ENCODE data around the gene GTF3C4. TPM values are rescaled to one million over a fixed set of nuclear protein-coding genes. Genes with fewer than 3 reads are reported as not detected.

The GTF3C4 gene
- total and polyA plus RNA-seq, 10 of the 15 experiments (the other 5 are each of a cell fraction or from before 2014, with no cell fraction given) = 3.2 to 18.9 (median 8.2) TPM

GRCh38 chr9:132681561-132681960 is 11.3 kb downstream of the GTF3C4 start:
- Histone ChIP-seq H3K79me2 (ENCODE audit: control insufficient read depth, insufficient read depth, low read length) (peaks cover 42% of the 10 kb centered on the region), H3K27me3 (replicated peaks in 1 of 2; ENCODE audit: control insufficient read depth in 2 of 2, insufficient read depth in 2 of 2, low read length in 1 of 2) (no peaks in the 10 kb centered on the region), H3K4me2 (ENCODE audit: control insufficient read depth, insufficient read depth) (no peak overlapping the region), H3K27ac (ENCODE audit: control insufficient read depth, insufficient read depth) (no peak overlapping the region), H3K9me3 (replicated peaks; ENCODE audit: control insufficient read depth, insufficient read depth, low read length) (no peaks in the 10 kb centered on the region), H3K36me3 (ENCODE audit: control insufficient read depth in 2 of 2, insufficient read depth in 2 of 2, low read length in 1 of 2) (peaks cover 19 to 36% of the 10 kb centered on the region in 2 experiments), H4K20me1 (ENCODE audit: control insufficient read depth, insufficient read depth) (no peaks in the 10 kb centered on the region), H3K4me1 (ENCODE audit: control insufficient read depth, insufficient read depth, low read length) (peaks cover 10% of the 10 kb centered on the region), H2AFZ (ENCODE audit: control insufficient read depth, low read depth, low read length) (no peak overlapping the region), H3K9ac (ENCODE audit: control insufficient read depth, insufficient read depth, low read length) (no peak overlapping the region), H3K4me3 (no peak overlapping the region)
- CTCF ChIA-PET = interaction anchor here (1.1 kb wide), 1 partner anchor 12 kb away, joined by 5 read pairs; no protein-coding TSS in a partner anchor
- 88% methylated on average over 5 of the region's 5 CpGs for WGBS (ENCODE audit: insufficient coverage, insufficient replicate concordance, low lambda C conversion rate, missing lambda C conversion rate)
- RAD21 ChIA-PET (ENCODE audit: unreplicated experiment) = no interaction called here
- SMC1A ChIA-PET (ENCODE audit: uncharacterized antibody, unreplicated experiment) = interaction anchor here (0.6 kb wide), 1 partner anchor 158 kb away, joined by 3 read pairs; no protein-coding TSS in a partner anchor
- in situ Hi-C loops (cut with MboI) = no loop called here
- POLR2A ChIA-PET = interaction anchor here (0.6 to 0.7 kb wide), 2 partner anchors 8 to 1291 kb away, joined by 3 to 4 read pairs; no protein-coding TSS in a partner anchor
- intact Hi-C loops (cut with micrococcal nuclease; ENCODE audit: unreplicated experiment) = no loop called here
- no peak for TF ChIP-seq HDAC2 (IDR thresholded peaks at IDR 0.05)
- TF ChIP-seq ZNF384 (IDR thresholded peaks at IDR 0.05; ENCODE audit: borderline replicate concordance, low read depth, low read length) = no peak
- TF ChIP-seq MTA3 (IDR thresholded peaks at IDR 0.05; ENCODE audit: borderline replicate concordance, low read length) = no peak
- TF ChIP-seq RBBP5 (conservative IDR thresholded peaks at IDR 0.05) = no peak
- TF ChIP-seq JUNB (IDR thresholded peaks at IDR 0.05) = no peak
- no peak for DNase-seq (ENCODE audit: low read depth, low spot score)
- no peak for ATAC-seq
- no peak for FAIRE-seq
- no TSS peak for BruUV-seq (replicated peaks)

- POLR2A ChIA-PET = interaction anchor here (0.5 kb wide), 1 partner anchor 16 kb away, joined by 6 read pairs; no protein-coding TSS in a partner anchor
- SMC1A ChIA-PET (ENCODE audit: uncharacterized antibody, unreplicated experiment) = no interaction called here
- Histone ChIP-seq H3K9ac (ENCODE audit: control insufficient read depth, insufficient read depth, low read length) (no peak overlapping the region), H3K9me3 (replicated peaks; ENCODE audit: control insufficient read depth, insufficient read depth, low read length) (no peaks in the 10 kb centered on the region), H3K4me3 (no peak overlapping the region), H3K27me3 (replicated peaks in 1 of 2; ENCODE audit: control insufficient read depth in 2 of 2, insufficient read depth in 2 of 2, low read length in 1 of 2) (no peaks in the 10 kb centered on the region), H4K20me1 (ENCODE audit: control insufficient read depth, insufficient read depth) (no peaks in the 10 kb centered on the region), H2AFZ (ENCODE audit: control insufficient read depth, low read depth, low read length) (no peak overlapping the region), H3K79me2 (ENCODE audit: control insufficient read depth, insufficient read depth, low read length) (peaks cover 33% of the 10 kb centered on the region), H3K36me3 (ENCODE audit: control insufficient read depth in 2 of 2, insufficient read depth in 2 of 2, low read length in 1 of 2) (peaks cover 17 to 41% of the 10 kb centered on the region in 2 experiments), H3K4me1 (ENCODE audit: control insufficient read depth, insufficient read depth, low read length) (peaks cover 10% of the 10 kb centered on the region), H3K4me2 (ENCODE audit: control insufficient read depth, insufficient read depth) (no peak overlapping the region), H3K27ac (ENCODE audit: control insufficient read depth, insufficient read depth) (no peak overlapping the region)
- CTCF ChIA-PET = no interaction called here
- no peak for DNase-seq (ENCODE audit: low read depth, low spot score)
- BruUV-seq (replicated peaks) = no TSS peak
- in situ Hi-C loops (cut with MboI) = no loop called here
- FAIRE-seq = no peak
- intact Hi-C loops (cut with micrococcal nuclease; ENCODE audit: unreplicated experiment) = no loop called here
- 94% methylated on average over 1 of the region's 1 CpG for WGBS (ENCODE audit: insufficient coverage, insufficient replicate concordance, low lambda C conversion rate, missing lambda C conversion rate)
- no peak for ATAC-seq
- RAD21 ChIA-PET (ENCODE audit: unreplicated experiment) = no interaction called here
- TF ChIP-seq, protein P1, sequence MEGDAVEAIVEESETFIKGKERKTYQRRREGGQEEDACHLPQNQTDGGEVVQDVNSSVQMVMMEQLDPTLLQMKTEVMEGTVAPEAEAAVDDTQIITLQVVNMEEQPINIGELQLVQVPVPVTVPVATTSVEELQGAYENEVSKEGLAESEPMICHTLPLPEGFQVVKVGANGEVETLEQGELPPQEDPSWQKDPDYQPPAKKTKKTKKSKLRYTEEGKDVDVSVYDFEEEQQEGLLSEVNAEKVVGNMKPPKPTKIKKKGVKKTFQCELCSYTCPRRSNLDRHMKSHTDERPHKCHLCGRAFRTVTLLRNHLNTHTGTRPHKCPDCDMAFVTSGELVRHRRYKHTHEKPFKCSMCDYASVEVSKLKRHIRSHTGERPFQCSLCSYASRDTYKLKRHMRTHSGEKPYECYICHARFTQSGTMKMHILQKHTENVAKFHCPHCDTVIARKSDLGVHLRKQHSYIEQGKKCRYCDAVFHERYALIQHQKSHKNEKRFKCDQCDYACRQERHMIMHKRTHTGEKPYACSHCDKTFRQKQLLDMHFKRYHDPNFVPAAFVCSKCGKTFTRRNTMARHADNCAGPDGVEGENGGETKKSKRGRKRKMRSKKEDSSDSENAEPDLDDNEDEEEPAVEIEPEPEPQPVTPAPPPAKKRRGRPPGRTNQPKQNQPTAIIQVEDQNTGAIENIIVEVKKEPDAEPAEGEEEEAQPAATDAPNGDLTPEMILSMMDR (IDR thresholded peaks at IDR 0.05 in 2 of 3, conservative IDR thresholded peaks at IDR 0.05 in 1 of 3; ENCODE audit: control insufficient read depth in 2 of 3, extremely low read depth in 1 of 3, insufficient read depth in 1 of 3, low read depth in 3 of 3, low read length in 3 of 3) = no peak
- TF ChIP-seq ZNF207 (IDR thresholded peaks at IDR 0.05; ENCODE audit: borderline replicate concordance) (no peak), SPI1 (IDR thresholded peaks at IDR 0.05; ENCODE audit: borderline replicate concordance, insufficient read depth, low read depth, low read length) (no peak), CBFB (IDR thresholded peaks at IDR 0.05; ENCODE audit: low read depth) (no peak), RBBP5 (conservative IDR thresholded peaks at IDR 0.05) (no peak), ZNF687 (IDR thresholded peaks at IDR 0.05) (no peak), PKNOX1 (IDR thresholded peaks at IDR 0.05) (no peak)
Measured at GRCh38 chr9:132683873-132684272, 13.6 kb downstream of the GTF3C4 start.
